ENCODE measurements around the gene DZIP3. TPM values are rescaled to one million over a fixed set of nuclear protein-coding genes. Genes with fewer than 3 reads are reported as not detected.
"Not testable (repeated sequence)": the region's sequence is repeated elsewhere in the genome, so short reads cannot be mapped to it uniquely, and the experiment has no call there.

DZIP3 gene
- total RNA-seq, 1 experiment from 2014 or later: 20.9 TPM

DNA sequence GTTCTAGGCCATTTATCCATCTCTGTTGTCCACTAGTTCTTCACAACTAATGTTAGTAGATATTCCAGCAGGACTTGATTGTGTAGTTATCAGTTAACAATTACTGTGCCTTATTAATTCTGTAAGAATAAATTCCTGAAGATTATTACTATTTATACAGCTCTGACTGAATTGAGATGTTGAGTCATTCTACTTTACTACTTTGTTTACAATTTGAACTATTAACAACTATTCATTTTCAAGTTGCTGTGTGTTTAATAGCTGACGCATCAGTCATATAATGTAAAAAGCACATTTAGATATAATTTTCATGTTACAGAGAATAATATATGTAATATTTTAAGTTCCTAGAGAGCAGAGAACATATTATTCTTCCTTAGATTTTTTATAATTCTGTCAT, 21.1 kb downstream of the DZIP3 start:
- Histone ChIP-seq H3K4me1 (no peaks in the 10 kb centered on the region), H3K27me3 (replicated peaks; ENCODE audit: control insufficient read depth, insufficient read depth, low read length) (no peaks in the 10 kb centered on the region), H3K36me3 (ENCODE audit: control insufficient read depth, insufficient read depth, low read length) (no peaks in the 10 kb centered on the region), H3K4me3 (ENCODE audit: low read depth, low read length) (no peak overlapping the region), H3K9me3 (no peaks in the 10 kb centered on the region)
- CTCF ChIA-PET: no interaction called here
- no peak for DNase-seq
- intact Hi-C loops (cut with micrococcal nuclease; ENCODE audit: unreplicated experiment): no loop called here
- no TSS peak for BruUV-seq (replicated peaks)
- Mint-ChIP-seq H3K36me3 (ENCODE audit: insufficient read depth, unreplicated experiment) (peaks cover 11% of the 10 kb centered on the region), H3K4me1 (ENCODE audit: low read depth, unreplicated experiment) (no peaks in the 10 kb centered on the region), H3K27ac (ENCODE audit: unreplicated experiment) (no peak overlapping the region), H3K4me3 (ENCODE audit: unreplicated experiment) (no peak overlapping the region), H3K9me3 (ENCODE audit: unreplicated experiment) (no peaks in the 10 kb centered on the region), H3K27me3 (ENCODE audit: insufficient read depth, unreplicated experiment) (no peaks in the 10 kb centered on the region)
- TF ChIP-seq, protein P1, sequence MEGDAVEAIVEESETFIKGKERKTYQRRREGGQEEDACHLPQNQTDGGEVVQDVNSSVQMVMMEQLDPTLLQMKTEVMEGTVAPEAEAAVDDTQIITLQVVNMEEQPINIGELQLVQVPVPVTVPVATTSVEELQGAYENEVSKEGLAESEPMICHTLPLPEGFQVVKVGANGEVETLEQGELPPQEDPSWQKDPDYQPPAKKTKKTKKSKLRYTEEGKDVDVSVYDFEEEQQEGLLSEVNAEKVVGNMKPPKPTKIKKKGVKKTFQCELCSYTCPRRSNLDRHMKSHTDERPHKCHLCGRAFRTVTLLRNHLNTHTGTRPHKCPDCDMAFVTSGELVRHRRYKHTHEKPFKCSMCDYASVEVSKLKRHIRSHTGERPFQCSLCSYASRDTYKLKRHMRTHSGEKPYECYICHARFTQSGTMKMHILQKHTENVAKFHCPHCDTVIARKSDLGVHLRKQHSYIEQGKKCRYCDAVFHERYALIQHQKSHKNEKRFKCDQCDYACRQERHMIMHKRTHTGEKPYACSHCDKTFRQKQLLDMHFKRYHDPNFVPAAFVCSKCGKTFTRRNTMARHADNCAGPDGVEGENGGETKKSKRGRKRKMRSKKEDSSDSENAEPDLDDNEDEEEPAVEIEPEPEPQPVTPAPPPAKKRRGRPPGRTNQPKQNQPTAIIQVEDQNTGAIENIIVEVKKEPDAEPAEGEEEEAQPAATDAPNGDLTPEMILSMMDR (IDR thresholded peaks at IDR 0.05; ENCODE audit: insufficient read depth in 1 of 2, low read depth in 1 of 2, low read length in 1 of 2, severe bottlenecking in 1 of 2, unreplicated experiment in 1 of 2): no peak
- POLR2A ChIA-PET: no interaction called here

DNA sequence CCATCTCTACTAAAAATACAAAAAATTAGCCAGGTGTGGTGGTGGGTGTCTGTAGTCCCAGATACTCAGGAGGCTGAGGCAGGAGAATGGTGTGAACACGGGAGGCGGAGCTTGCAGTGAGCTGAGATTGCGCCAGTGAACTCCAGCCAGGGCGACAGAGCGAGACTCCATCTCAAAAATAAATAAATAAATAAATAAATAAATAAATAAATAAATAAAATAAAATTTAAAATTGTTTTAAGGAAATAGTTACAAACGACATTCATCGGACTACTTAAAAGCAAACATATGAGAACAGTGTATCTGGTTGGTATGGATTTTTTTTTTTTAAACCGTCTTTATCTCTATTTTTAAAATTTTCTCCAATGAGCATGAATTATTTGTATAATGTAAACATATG, 26.6 kb downstream of the DZIP3 start:
- H3K9me3 ChIP-seq; H3K27ac Mint-ChIP-seq (ENCODE audit: unreplicated experiment); BruUV-seq (replicated peaks); DNase-seq; H3K4me3 ChIP-seq (ENCODE audit: low read depth, low read length); H3K4me3 Mint-ChIP-seq (ENCODE audit: unreplicated experiment); POLR2A ChIA-PET; H3K36me3 ChIP-seq (ENCODE audit: control insufficient read depth, insufficient read depth, low read length); H3K9me3 Mint-ChIP-seq (ENCODE audit: unreplicated experiment); intact Hi-C loops (cut with micrococcal nuclease; ENCODE audit: unreplicated experiment); H3K4me1 Mint-ChIP-seq (ENCODE audit: low read depth, unreplicated experiment); H3K4me1 ChIP-seq; H3K36me3 Mint-ChIP-seq (ENCODE audit: insufficient read depth, unreplicated experiment); H3K27me3 ChIP-seq (replicated peaks; ENCODE audit: control insufficient read depth, insufficient read depth, low read length); CTCF ChIA-PET; H3K27me3 Mint-ChIP-seq (ENCODE audit: insufficient read depth, unreplicated experiment): not testable (repeated sequence)

DNA sequence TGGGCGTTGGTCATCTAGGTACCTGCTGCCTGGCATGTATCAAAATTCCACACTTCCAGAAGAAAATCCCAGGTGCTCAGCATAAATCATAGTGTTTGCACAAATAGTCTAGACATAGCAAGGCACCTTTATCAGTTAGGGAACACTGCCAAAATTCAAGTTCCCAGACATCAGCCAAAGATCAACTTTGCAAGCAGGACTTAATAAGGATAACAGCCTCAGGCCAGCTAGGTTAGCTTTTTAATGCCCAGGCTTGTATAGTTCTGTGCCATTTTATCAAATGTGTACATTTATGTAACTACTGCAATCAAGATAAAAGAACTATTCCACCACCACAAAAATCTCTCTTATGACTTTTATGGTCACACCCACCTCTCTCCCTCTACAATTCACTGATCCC, 30.7 kb downstream of the DZIP3 start:
- H3K27me3 Mint-ChIP-seq (ENCODE audit: insufficient read depth, unreplicated experiment): no peaks in the 10 kb centered on the region
- CTCF ChIA-PET: no interaction called here

More for the DNA sequence above, 30.7 kb downstream of the DZIP3 start:
- no TSS peak for BruUV-seq (replicated peaks)
- H3K27me3 ChIP-seq (replicated peaks; ENCODE audit: control insufficient read depth, insufficient read depth, low read length): no peaks in the 10 kb centered on the region
- no peaks in the 10 kb centered on the region for H3K4me1 Mint-ChIP-seq (ENCODE audit: low read depth, unreplicated experiment)
- intact Hi-C loops (cut with micrococcal nuclease; ENCODE audit: unreplicated experiment): no loop called here
- no peaks in the 10 kb centered on the region; the same call in 1 of the 2 replicates for H3K36me3 ChIP-seq (ENCODE audit: control insufficient read depth, insufficient read depth, low read length)
- no peak overlapping the region for H3K4me3 Mint-ChIP-seq (ENCODE audit: unreplicated experiment)
- TF ChIP-seq, protein P1 (IDR thresholded peaks at IDR 0.05; ENCODE audit: insufficient read depth in 1 of 2, low read depth in 1 of 2, low read length in 1 of 2, severe bottlenecking in 1 of 2, unreplicated experiment in 1 of 2): no peak
- H3K4me3 ChIP-seq (ENCODE audit: low read depth, low read length): no peak overlapping the region
- no peaks in the 10 kb centered on the region for H3K9me3 ChIP-seq
- POLR2A ChIA-PET: no interaction called here
- no peaks in the 10 kb centered on the region for H3K36me3 Mint-ChIP-seq (ENCODE audit: insufficient read depth, unreplicated experiment)
- no peak overlapping the region for H3K27ac Mint-ChIP-seq (ENCODE audit: unreplicated experiment)
- H3K9me3 Mint-ChIP-seq (ENCODE audit: unreplicated experiment): no peaks in the 10 kb centered on the region
- DNase-seq: no peak
- no peaks in the 10 kb centered on the region for H3K4me1 ChIP-seq
